GM18499 (cell line): Measurements from ENCODE around the gene TET1.
A peak's percentile ranks its signal among the peaks of the same experiment; 100 is the strongest.
"Not testable (repeated sequence)": the region's sequence is repeated elsewhere in the genome, so short reads cannot be mapped to it uniquely, and the experiment has no call there.

Source experiments
- ATAC-seq: cut with Tn5 transposase; IDR thresholded peaks from one replicate; pipeline ENCODE4 v1.9.1; 2021; ENCODE audit warnings: moderate number of reproducible peaks; ENCODE audit not compliant: insufficient read depth, unreplicated experiment

Gene TET1

GRCh38 chr10:68560186-68560942 is at the start of gene TET1:
Gene TET1, plus strand, starts transcription at chr10:68560337. Its CDS starts 12,002 bp downstream, at chr10:68572339.
- ATAC-seq = no peak

DNA sequence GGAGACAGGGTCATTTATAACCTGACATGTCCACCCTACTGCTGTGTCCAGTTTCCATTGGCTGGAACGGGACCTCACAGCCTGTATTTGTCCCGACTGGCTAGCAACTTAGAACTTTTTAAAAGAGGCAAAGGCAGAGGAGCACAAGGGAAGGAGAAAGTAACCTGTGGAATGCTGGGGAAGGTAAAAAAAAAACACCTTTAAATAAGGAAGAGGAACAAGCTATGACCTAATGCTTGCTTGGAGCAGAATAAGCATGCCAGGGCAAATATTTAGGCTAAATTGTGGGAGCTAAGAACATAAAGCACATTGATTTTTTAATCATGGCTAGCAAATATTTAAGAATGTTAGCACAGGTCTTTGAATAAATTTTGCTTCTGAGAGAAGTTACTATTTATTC is 43.9 kb upstream of the TET1 start:
- ATAC-seq = not testable (repeated sequence)

- ATAC-seq = no peak
Observed at GRCh38 chr10:68516766-68517165, 43.4 kb upstream of the TET1 start.

DNA sequence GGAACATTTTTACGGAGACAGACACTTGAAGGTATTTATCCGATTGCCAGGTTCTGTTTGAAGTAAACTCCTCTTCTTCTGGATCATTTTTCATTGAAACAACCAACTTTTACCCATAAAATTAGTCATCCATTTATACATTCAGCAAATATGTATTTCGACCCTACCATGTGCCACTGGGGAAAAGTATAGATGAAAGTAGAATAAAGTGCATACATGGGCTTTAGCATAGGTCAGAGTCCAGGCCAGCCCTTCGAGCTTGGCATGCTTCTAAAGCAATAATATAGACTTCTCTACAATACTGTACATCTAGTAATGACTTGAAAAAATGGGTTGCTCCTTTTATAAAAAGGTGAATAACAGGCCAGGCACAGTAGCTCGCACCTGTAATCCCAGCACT is 42.9 kb upstream of the TET1 start:
- ATAC-seq = no peak

GRCh38 chr10:68518609-68519008 is 41.5 kb upstream of the TET1 start:
- ATAC-seq = not testable (repeated sequence)

DNA sequence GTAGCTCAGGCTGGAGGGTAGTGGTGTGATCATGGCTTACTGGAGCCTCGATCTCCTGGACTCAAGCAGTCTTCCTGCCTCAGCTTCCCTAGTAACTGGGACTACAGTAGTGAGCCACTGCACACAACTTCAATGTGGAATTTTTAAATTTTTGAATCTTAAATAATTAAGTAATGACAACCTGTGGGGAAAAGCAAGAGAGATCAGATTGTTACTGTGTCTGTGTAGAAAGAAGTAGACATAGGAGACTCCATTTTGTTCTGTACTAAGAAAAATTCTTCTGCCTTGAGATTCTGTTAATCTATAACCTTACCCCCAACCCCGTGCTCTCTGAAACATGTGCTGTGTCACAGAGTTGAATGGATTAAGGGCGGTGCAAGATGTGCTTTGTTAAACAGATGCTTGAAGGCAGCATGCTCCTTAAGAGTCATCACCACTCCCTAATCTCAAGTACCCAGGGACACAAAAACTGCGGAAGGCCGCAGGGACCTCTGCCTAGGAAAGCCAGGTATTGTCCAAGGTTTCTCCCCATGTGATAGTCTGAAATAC is 34.6 kb upstream of the TET1 start:
- not testable (repeated sequence) for ATAC-seq

DNA sequence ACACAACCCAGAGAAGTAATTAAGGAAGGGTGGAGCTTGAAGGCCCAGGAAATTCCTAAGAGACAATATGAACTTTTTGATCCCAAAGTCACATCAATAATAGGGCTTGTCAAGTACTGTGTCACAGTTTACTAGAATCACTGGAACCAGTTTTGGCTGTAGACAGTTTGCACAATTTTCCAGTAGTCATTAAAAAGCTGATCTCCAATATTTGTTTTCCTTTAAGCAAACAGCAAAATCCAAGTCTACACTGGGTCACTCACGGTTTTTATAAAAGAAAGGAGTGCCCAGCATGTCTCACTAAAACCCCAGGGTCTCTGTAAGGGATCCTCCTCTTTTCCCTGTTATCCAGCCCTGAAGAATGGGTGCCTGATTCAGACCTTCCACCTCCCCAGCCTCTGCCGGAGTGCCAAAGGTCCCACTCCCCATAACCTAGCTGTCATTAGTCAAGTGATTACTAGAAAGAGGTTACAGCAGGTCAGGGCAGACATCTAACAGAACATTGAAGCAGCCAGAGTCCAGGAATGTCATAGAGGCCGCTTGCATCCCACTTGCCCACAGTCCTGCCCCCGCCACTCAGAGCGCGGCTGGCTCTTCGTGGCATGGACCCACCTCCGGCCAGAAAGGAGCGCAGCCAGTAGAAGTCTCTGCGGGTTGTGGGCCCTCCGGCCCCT is 33.4 kb upstream of the TET1 start:
- ATAC-seq = peak; percentile 35

- no peak for ATAC-seq
Observed at GRCh38 chr10:68536973-68537372, 23.2 kb upstream of the TET1 start.

GRCh38 chr10:68537796-68538195 is 22.3 kb upstream of the TET1 start:
- ATAC-seq = no peak

- ATAC-seq = peak; percentile 68
Observed at GRCh38 chr10:68543004-68543918, 16.9 kb upstream of the TET1 start.

GRCh38 chr10:68550747-68551411 is 9.3 kb upstream of the TET1 start:
- ATAC-seq = no peak

DNA sequence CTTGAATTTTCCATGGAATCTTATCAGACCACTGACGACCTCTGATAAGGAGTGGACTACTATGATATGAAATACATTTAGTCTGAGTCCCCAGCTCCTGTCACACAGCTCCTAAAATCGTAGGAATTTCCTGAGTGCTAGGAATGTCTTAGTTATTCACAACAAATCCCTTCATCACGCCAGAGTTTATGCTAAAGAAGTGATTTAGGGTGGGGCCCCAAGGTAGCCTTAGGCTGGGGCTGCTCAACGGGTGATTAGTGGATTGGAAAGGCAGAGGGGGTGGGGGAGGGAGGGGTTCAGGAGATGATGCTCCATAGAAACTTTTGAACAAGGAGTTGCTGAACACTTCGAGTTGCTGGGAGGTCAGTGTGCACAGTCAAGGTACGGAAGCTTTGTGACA is 7.0 kb upstream of the TET1 start:
- no peak for ATAC-seq

GRCh38 chr10:68553599-68553998 is 6.5 kb upstream of the TET1 start:
- ATAC-seq = no peak

- no peak for ATAC-seq
Observed at GRCh38 chr10:68558478-68558877, 1.7 kb upstream of the TET1 start.

- no peak for ATAC-seq
Observed at GRCh38 chr10:68559251-68559650, 886 bp upstream of the TET1 start.

- ATAC-seq = no peak
Observed at GRCh38 chr10:68559841-68560185, 324 bp upstream of the TET1 start.

- no peak for ATAC-seq
Observed at GRCh38 chr10:68560943-68561864, 1.1 kb downstream of the TET1 start.

DNA sequence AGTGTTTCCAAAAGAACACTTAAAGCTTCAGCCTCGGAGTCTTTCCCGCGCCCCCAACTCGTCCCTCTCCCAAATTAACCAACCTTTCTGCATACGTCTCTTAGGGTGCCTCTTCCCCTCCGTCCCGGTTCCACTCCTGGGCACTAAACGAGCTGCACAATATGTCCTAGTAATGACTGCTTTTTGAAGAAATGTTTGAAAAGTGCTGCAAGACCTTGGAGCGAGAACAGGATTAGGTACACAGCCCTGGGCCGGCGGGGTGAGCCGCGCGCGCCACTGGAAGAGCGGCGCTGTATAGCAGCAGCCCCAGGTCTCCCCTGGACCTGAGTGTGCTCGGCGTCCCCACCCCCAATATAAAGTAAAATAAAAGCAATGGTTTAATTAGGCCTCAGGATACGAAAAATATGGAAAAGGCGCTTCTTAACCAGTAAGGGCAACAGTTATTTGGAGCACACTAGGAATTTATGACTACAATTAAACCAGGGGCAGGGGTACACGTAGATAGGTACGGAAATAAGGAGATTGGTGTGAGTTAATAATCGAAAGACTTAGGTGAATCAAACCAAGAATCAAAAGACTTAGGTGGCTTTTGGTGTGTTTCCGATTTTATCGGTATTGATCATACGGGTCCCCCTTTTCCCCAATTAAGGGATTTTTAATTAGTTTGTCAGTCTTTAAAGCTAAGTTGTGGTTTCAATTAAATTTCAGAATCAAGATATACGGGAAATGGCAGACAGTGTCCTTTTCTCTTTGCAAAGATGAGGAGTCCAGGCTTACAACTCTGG is 1.9 kb downstream of the TET1 start:
- no peak for ATAC-seq
